ENCODE data around the gene ESRP2. TPM values are rescaled to one million over a fixed set of nuclear protein-coding genes. Genes with fewer than 3 reads are reported as not detected.

ESRP2 gene
- total RNA-seq, 1 experiment from 2014 or later = not detected

Small RNAs within 50 kb of the gene (small RNA-seq; reads per million reads assigned to genes)
- gene RF00554 (not detected), gene RNU6-1262P (not detected)

Other genes with a start within 250 kb of the ESRP2 start
- gene DPEP2, start 236.6 kb downstream of the ESRP2 start, total RNA-seq (2014; rRNA removed; shearing (Covaris generic); ENCODE audit: low replicate concordance) = not detected in 2 replicates
- gene DPEP2NB, start 220.2 kb downstream of the ESRP2 start, total RNA-seq (2014; rRNA removed; shearing (Covaris generic); ENCODE audit: low replicate concordance) = not detected in 2 replicates
- 10.8 and 20.9 TPM in 2 replicates for gene DDX28, start 212.9 kb downstream of the ESRP2 start, total RNA-seq (2014; rRNA removed; shearing (Covaris generic); ENCODE audit: low replicate concordance)
- 23.7 and 35.8 TPM in 2 replicates for gene DUS2, start 212.8 kb downstream of the ESRP2 start, total RNA-seq (2014; rRNA removed; shearing (Covaris generic); ENCODE audit: low replicate concordance)
- gene NFATC3, start 150.8 kb downstream of the ESRP2 start, total RNA-seq (2014; rRNA removed; shearing (Covaris generic); ENCODE audit: low replicate concordance) = 39.1 and 72.3 TPM in 2 replicates
- 8.7 and 14.3 TPM in 2 replicates for gene PLA2G15, start 9.2 kb upstream of the ESRP2 start, total RNA-seq (2014; rRNA removed; shearing (Covaris generic); ENCODE audit: low replicate concordance)
- 44.2 and 83.2 TPM in 2 replicates for gene SLC7A6, start 28.4 kb upstream of the ESRP2 start, total RNA-seq (2014; rRNA removed; shearing (Covaris generic); ENCODE audit: low replicate concordance)
- gene SLC7A6OS, start 74.8 kb upstream of the ESRP2 start, total RNA-seq (2014; rRNA removed; shearing (Covaris generic); ENCODE audit: low replicate concordance) = 13.3 and 28.0 TPM in 2 replicates
- gene PRMT7, start 74.9 kb upstream of the ESRP2 start, total RNA-seq (2014; rRNA removed; shearing (Covaris generic); ENCODE audit: low replicate concordance) = 43.9 and 44.6 TPM in 2 replicates
- 5.0 and 12.6 TPM in 2 replicates for gene SMPD3, start 212.4 kb upstream of the ESRP2 start, total RNA-seq (2014; rRNA removed; shearing (Covaris generic); ENCODE audit: low replicate concordance)